Left ventricle myocardium inferior (tissue), 1 donor: ENCODE results near the gene SMYD3. TPM values are rescaled to one million over a fixed set of nuclear protein-coding genes. Genes with fewer than 3 reads are reported as not detected.
"Not testable (repeated sequence)": the region's sequence is repeated elsewhere in the genome, so short reads cannot be mapped to it uniquely, and the experiment has no call there.

ENCODE experiments used
- DNase-seq: peaks from one replicate; pipeline ENCODE4 v3.0.0-alpha.2; 2020
- H3K27ac ChIP-seq: fragments of 200-600 bp; replicated peaks from 2 replicates; pipeline ENCODE4 v1.8.0; 2021
- H3K27me3 ChIP-seq: fragments of 200-600 bp; 2 replicates; pipeline ENCODE4 v1.8.0; 2021; ENCODE audit warnings: low read depth
- H3K36me3 ChIP-seq: fragments of 200-600 bp; 2 replicates; pipeline ENCODE4 v1.8.0; 2021
- H3K4me1 ChIP-seq: fragments of 200-600 bp; 2 replicates; pipeline ENCODE4 v1.8.0; 2021
- H3K4me3 ChIP-seq: fragments of 200-600 bp; 2 replicates; pipeline ENCODE4 v1.8.0; 2021; ENCODE audit warnings: mild to moderate bottlenecking, moderate library complexity
- H3K9me3 ChIP-seq: fragments of 200-600 bp; replicated peaks from 2 replicates; pipeline ENCODE4 v1.8.0; 2021
- intact Hi-C: fragments of 100-400 bp; cut with micrococcal nuclease; formaldehyde crosslinking; loops from one replicate; pipeline ENCODE4 v1.11.0; 2022
- total RNA-seq: library from RNA; stranded (reverse); fragmentation: NEBNext Ultra II Directional; extraction: Animal tissue kit (Norgen Biotek cat#: 25700); gene quantifications from one replicate; pipeline ENCODE4 v1.2.1, GENCODE V29; 2021
- TF ChIP-seq, protein P1 (sequence below): fragments of 200-600 bp; IDR thresholded peaks from 2 replicates; pipeline ENCODE4 v1.8.0; 2021; ENCODE audit warnings: antibody characterized with exemption, mild to moderate bottlenecking, borderline replicate concordance
- donor health status: DM: no; HTN: yes; CAD: no; lungs with severe emphysema.

SMYD3 gene
- total RNA-seq, 1 donor from 2014 or later: 9.9 TPM

GRCh38 chr1:245748646-245749045, 758.4 kb downstream of the SMYD3 start:
- intact Hi-C loops: no loop called here
- H3K27me3 ChIP-seq: no peaks in the 10 kb centered on the region
- H3K27ac ChIP-seq: no peak overlapping the region
- TF ChIP-seq, protein P1, sequence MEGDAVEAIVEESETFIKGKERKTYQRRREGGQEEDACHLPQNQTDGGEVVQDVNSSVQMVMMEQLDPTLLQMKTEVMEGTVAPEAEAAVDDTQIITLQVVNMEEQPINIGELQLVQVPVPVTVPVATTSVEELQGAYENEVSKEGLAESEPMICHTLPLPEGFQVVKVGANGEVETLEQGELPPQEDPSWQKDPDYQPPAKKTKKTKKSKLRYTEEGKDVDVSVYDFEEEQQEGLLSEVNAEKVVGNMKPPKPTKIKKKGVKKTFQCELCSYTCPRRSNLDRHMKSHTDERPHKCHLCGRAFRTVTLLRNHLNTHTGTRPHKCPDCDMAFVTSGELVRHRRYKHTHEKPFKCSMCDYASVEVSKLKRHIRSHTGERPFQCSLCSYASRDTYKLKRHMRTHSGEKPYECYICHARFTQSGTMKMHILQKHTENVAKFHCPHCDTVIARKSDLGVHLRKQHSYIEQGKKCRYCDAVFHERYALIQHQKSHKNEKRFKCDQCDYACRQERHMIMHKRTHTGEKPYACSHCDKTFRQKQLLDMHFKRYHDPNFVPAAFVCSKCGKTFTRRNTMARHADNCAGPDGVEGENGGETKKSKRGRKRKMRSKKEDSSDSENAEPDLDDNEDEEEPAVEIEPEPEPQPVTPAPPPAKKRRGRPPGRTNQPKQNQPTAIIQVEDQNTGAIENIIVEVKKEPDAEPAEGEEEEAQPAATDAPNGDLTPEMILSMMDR: no peak
- H3K9me3 ChIP-seq: peaks cover 20% of the 10 kb centered on the region
- peaks cover 12% of the 10 kb centered on the region for H3K36me3 ChIP-seq
- H3K4me3 ChIP-seq: no peak overlapping the region
- no peaks in the 10 kb centered on the region for H3K4me1 ChIP-seq
- DNase-seq: no peak

DNA sequence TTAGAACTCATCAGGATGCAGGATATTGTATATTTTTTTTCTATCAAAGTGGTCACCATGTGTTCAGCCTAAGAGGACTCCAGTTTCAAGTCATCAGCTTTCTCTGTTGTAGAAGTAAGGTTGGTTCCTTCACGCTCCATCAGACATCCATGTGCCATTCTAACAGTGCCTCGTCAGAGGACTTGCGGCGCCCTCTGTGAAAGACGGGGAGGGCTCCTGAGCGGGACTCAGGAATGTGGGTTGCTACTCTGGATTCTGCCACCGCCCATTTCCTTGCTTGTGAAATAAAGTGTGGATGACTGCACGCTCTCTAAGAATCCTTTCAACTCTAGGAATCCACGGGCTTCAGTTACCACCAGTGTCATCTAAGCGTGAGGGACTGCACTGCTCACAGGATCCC, 758.8 kb downstream of the SMYD3 start:
- TF ChIP-seq, protein P1: no peak
- no peak overlapping the region for H3K4me3 ChIP-seq
- H3K36me3 ChIP-seq: peaks cover 12% of the 10 kb centered on the region
- H3K9me3 ChIP-seq: peaks cover 20% of the 10 kb centered on the region
- H3K27ac ChIP-seq: no peak overlapping the region
- no peak for DNase-seq
- H3K27me3 ChIP-seq: no peaks in the 10 kb centered on the region
- intact Hi-C loops: no loop called here
- no peaks in the 10 kb centered on the region for H3K4me1 ChIP-seq

DNA sequence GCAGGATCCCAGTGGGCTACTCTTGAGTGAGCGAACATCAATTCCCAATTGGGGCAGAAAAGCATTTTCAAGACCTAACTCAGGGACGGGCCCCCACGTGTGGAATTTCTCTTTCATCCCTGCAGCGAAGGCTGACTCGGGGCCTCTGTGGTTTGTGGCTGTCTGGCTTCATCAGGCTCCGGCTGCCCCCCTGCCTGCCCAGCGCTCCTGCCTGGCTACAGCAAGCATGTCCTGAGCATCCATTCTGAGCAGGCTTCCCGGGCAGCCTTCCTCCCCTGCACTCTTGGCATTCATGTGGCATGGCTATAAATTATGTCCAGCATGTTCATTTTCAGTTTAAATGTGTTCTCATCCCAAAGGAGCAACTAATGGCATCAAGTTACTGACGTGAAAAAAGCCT, 764.2 kb downstream of the SMYD3 start:
- peaks cover 14% of the 10 kb centered on the region for H3K9me3 ChIP-seq
- DNase-seq: no peak
- TF ChIP-seq, protein P1: no peak
- peaks cover 1% of the 10 kb centered on the region for H3K36me3 ChIP-seq
- H3K4me3 ChIP-seq: no peak overlapping the region
- intact Hi-C loops: no loop called here
- H3K27ac ChIP-seq: no peak overlapping the region
- no peaks in the 10 kb centered on the region for H3K4me1 ChIP-seq
- H3K27me3 ChIP-seq: no peaks in the 10 kb centered on the region

GRCh38 chr1:245740336-245740735, 766.7 kb downstream of the SMYD3 start:
- H3K27me3 ChIP-seq, H3K27ac ChIP-seq, DNase-seq, H3K36me3 ChIP-seq, intact Hi-C loops, H3K9me3 ChIP-seq, H3K4me3 ChIP-seq, H3K4me1 ChIP-seq: not testable (repeated sequence)

GRCh38 chr1:245730801-245731200, 776.3 kb downstream of the SMYD3 start:
- no peaks in the 10 kb centered on the region for H3K27me3 ChIP-seq
- H3K36me3 ChIP-seq: no peaks in the 10 kb centered on the region
- intact Hi-C loops: no loop called here
- no peak for DNase-seq
- H3K4me3 ChIP-seq: no peak overlapping the region
- no peaks in the 10 kb centered on the region for H3K4me1 ChIP-seq
- peaks cover 73% of the 10 kb centered on the region for H3K9me3 ChIP-seq
- TF ChIP-seq, protein P1: no peak
- no peak overlapping the region for H3K27ac ChIP-seq

- not testable (repeated sequence) for H3K27me3 ChIP-seq
Measured at GRCh38 chr1:245728035-245728434, 779.0 kb downstream of the SMYD3 start.

GRCh38 chr1:245721488-245721887, 785.6 kb downstream of the SMYD3 start:
- no peaks in the 10 kb centered on the region for H3K36me3 ChIP-seq
- intact Hi-C loops: no loop called here
- no peaks in the 10 kb centered on the region for H3K27me3 ChIP-seq
- no peak overlapping the region for H3K4me3 ChIP-seq
- H3K9me3 ChIP-seq: peaks cover 11% of the 10 kb centered on the region
- H3K27ac ChIP-seq: no peak overlapping the region
- TF ChIP-seq, protein P1: no peak
- DNase-seq: no peak
- H3K4me1 ChIP-seq: no peaks in the 10 kb centered on the region

More at GRCh38 chr1:245728035-245728434, 779.0 kb downstream of the SMYD3 start:
- intact Hi-C loops, H3K27ac ChIP-seq, H3K36me3 ChIP-seq, H3K4me1 ChIP-seq, DNase-seq, H3K4me3 ChIP-seq: not testable (repeated sequence)
- peaks cover 74% of the 10 kb centered on the region for H3K9me3 ChIP-seq
